Renal cortical epithelial cell (primary cell): ENCODE data around the gene CGB1. TPM values are rescaled to one million over a fixed set of nuclear protein-coding genes. Genes with fewer than 3 reads are reported as not detected.
"Not testable (repeated sequence)": the region's sequence is repeated elsewhere in the genome, so short reads cannot be mapped to it uniquely, and the experiment has no call there.

Experiments
- DNase-seq: peaks from one replicate; pipeline ENCODE4 v3.0.0-alpha.2; 2011; ENCODE audit warnings: low read depth
- total RNA-seq: library from RNA; depleted of rRNA; stranded (reverse); fragments of >200 nt; gene quantifications from 2 replicates; pipeline ENCODE4 v1.2.3, GENCODE V29; 2014

Gene CGB1
- total RNA-seq, 1 donor from 2014 or later: not detected

DNA sequence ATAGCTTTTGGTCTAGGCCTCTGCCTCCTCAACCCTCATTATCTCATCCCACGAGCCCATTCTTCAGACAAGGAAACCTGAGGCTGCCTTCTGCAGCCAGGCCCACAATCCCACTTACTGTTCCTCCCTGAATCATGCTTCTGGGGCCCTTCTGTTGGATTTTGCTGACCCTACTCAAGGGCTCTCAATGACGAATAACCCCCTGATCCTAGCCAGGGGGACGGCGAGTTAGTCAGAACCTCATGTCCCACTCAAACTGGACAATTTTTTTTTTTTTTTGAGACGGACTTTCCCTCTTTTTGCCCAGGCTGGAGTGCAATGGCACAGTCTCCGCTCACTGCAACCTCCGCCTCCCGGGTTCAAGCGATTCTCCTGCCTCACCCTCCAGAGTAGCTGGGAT lies 14.6 kb downstream of the CGB1 start:
- DNase-seq: no peak

GRCh38 chr19:49020931-49021895 lies 15.5 kb downstream of the CGB1 start:
- DNase-seq: peak; percentile 43

DNA sequence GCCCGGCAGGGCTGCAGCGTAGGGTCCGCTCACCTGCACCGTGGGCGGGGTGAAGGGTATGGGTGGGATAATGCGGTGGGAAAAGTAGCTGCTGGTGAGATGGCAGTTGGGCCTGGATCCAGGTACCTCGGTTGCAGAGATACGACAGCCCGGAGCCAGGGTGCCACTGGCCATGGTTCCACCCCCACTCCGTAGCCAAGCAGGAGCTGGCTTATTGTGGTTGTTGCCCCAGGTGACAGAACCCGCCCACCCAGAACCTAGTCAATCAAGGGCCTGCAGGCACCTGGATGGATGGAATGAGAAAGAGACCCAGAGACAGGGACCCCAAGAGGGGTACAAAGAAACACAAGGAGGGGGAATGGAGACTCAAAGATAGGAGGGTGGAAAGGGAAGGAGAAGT lies 16.4 kb downstream of the CGB1 start:
- DNase-seq: no peak

DNA sequence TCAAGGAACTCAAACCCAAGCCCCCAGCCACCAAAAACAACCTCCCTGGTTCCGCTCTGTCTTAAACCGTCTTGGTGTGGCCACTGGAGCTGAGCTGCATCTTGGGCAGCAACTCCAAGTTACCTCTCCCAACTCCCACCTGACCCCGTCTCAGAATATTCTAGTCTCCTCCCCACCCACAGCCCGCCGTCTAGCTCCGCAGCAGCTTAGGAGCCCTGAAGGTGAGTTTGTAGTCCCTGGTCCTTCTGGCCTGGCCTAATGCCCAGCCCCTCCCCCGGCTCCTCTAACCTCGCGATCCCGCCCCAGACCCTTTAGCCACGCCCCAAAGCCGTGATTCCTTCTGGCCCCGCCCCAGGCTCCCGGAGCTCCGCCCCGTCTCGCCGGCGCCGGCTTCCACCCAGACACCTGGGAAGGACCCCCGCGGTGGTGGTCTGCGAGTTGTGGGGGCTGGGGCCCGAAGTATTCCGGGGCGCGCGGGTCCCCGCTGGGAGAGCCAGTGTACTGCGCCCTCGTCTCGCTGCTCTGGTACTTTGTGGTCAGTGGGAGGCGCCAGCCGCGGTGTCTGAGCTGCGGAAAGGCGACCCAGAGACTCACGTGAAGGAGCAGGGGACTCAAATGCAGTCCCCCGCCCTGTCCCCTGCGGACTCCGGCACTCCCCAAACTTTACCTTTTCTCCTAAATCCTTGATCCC lies 17.3 kb downstream of the CGB1 start:
- DNase-seq: no peak

- not testable (repeated sequence) for DNase-seq
Measured at GRCh38 chr19:49018388-49019241, 18.1 kb downstream of the CGB1 start.

DNA sequence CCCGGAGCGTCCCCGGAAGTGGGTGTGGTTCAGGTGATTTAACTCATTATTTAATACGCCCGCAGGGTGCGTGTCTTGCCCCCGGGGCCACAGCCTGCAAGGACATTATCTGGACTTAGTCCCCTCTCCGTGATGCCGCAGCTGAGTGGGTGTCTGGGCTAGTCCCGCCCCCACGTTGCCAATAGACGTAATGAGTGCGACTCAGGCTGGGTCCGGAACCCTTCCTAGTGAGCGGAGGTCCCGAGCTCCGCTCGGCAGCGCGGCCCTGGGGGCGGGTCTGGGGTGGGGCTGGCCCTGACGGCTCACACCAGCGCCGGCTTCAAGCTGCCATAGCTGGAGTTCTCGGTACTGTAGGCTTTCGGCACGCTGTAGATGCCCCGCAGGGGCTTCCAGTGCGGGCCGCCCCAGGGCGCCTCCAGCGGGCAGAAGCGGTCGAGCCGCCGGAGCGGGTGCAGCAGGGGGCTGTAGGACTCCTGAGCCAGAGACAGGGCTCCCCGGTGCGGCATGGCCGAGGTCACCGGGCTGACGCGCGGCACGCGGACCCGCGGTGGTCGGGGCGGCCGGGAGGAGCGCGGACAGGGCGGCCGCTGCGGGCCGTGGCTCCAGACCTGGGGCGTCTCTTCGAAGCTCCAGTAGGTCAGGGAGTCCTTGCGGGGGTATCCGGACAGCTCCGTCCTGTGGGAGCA lies 18.9 kb downstream of the CGB1 start:
- no peak for DNase-seq

- no peak for DNase-seq
Measured at GRCh38 chr19:49017041-49017665, 19.5 kb downstream of the CGB1 start, which contains the start of gene LHB. Gene LHB, minus strand, starts transcription at chr19:49017091. Its CDS starts 10 bp downstream, at chr19:49017081.

GRCh38 chr19:49016067-49016839 lies 20.4 kb downstream of the CGB1 start:
- DNase-seq: no peak

GRCh38 chr19:49014870-49015255 lies 21.8 kb downstream of the CGB1 start:
- no peak for DNase-seq

- DNase-seq: no peak
Measured at GRCh38 chr19:49014123-49014869, 22.4 kb downstream of the CGB1 start.

GRCh38 chr19:49011194-49011593 lies 25.5 kb downstream of the CGB1 start:
- DNase-seq: no peak

- DNase-seq: no peak
Measured at GRCh38 chr19:49010453-49010852, 26.2 kb downstream of the CGB1 start.

- no peak for DNase-seq
Measured at GRCh38 chr19:49009828-49010227, 26.9 kb downstream of the CGB1 start.

DNA sequence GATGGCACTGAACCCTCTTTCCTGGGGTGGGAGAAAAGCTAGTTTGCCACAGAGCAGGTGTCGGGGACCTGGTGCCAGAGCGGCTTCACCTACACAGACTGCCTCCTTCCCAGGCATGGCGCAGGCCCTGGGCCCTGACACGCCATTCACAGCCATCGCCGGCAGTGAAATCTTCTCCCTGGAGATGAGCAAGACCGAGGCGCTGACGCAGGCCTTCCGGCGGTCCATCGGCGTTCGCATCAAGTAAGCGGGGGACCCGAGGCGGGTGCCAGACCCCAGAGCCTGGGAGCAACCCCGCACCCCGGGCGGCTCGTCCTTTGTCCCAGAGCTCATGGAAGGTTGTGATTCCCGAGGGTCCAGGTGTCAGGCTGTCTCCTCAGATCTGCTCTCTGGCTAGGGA lies 29.8 kb downstream of the CGB1 start:
- DNase-seq: no peak

GRCh38 chr19:49004964-49005614 lies 31.6 kb downstream of the CGB1 start:
- no peak for DNase-seq

DNA sequence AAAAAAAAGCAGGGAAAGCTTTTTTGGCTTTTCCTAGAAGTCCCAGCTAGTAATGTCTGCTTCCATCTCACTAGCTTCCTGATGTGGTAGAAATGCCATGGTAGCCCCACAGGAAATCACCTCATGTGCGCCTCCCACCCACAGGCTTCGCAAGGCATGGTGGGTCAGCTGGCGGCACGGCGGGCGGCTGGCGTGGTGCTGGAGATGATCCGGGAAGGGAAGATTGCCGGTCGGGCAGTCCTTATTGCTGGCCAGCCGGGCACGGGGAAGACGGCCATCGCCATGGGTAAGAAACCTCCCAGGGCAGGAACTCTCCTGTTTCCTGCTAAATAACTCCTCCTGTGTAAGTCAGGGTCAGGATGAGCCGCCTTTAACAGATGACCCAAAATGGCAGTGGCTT lies 32.6 kb downstream of the CGB1 start:
- no peak for DNase-seq

GRCh38 chr19:48999481-49000325 lies 37.0 kb downstream of the CGB1 start:
- DNase-seq: peak; percentile 49

GRCh38 chr19:48997972-48998371 lies 38.7 kb downstream of the CGB1 start:
- peak; percentile 54 for DNase-seq
